HG02981 (cell line): Measurements from ENCODE around the gene RGPD8.
A peak's percentile ranks its signal among the peaks of the same experiment; 100 is the strongest.
"Not testable (repeated sequence)": the region's sequence is repeated elsewhere in the genome, so short reads cannot be mapped to it uniquely, and the experiment has no call there.

Experiments
- ATAC-seq: cut with Tn5 transposase; IDR thresholded peaks from one replicate; pipeline ENCODE4 v1.9.1; 2021; ENCODE audit warnings: mild to moderate bottlenecking, moderate library complexity; ENCODE audit not compliant: unreplicated experiment

The RGPD8 gene

DNA sequence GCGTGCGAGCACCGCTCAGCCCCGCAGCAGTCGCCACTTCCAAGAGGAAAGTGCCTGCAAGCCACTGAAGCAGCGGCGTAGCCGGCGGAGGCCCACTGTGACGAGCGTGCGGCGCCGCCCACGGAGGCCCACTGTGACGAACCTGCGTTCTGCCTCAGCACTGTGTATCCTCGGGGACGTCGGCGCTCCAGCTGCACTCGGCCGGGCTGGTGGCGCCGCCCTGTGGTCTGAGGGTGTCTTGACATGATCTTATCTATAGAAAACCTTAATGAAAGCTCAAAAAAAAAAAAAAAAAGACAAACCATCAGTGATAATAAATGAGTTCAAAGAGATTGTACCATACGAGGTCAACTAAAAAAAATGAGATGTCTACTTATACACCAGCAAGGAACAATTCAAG is at the start of gene RGPD8:
Gene RGPD8, minus strand, starts transcription at position 166 of the 400 bp plus-strand sequence. CDS start 192 bp downstream, outside the sequence.
- peak; percentile 99 for ATAC-seq

- no peak for ATAC-seq
Measured at GRCh38 chr2:112483042-112483473, 49.6 kb upstream of the RGPD8 start.

DNA sequence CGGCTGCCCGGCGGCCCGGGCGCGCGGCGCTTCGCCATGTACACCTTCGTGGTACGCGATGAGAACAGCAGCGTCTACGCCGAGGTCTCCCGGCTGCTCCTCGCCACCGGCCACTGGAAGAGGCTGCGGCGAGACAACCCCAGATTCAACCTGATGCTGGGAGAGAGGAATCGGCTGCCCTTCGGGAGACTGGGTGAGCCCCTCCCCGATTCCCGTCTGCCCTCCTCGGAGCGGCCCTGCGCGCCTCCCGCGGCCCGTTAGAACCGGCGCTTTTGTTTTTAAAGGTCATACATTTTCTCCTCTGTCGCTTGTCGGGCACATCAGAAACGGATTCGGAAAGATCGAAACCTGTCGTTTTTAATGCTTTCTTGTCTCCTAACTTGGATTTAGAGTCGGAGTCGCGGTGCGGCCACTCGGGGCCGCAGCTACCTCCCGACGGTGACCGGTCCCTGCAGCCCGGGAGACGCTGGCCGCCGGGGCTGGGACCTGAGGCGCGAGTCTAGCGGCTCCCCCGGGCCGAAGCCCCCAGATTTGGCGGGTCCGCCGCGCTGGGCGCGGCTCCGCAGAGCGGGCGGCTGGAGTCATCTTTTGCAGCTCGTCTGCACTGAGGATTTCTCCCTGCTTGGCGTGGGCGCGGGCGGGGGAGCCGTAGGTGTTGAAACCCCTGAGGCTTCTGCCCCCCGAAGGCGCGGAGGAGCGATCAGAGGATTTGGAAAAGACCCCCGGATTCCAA is 49.0 kb upstream of the RGPD8 start:
- peak; percentile 21 for ATAC-seq

- peak; percentile 56 for ATAC-seq
Measured at GRCh38 chr2:112481528-112482233, 48.2 kb upstream of the RGPD8 start, which contains the start of gene TTL. Gene TTL (plus strand): TSS chr2:112482156. CDS start chr2:112482345, 189 bp downstream.

DNA sequence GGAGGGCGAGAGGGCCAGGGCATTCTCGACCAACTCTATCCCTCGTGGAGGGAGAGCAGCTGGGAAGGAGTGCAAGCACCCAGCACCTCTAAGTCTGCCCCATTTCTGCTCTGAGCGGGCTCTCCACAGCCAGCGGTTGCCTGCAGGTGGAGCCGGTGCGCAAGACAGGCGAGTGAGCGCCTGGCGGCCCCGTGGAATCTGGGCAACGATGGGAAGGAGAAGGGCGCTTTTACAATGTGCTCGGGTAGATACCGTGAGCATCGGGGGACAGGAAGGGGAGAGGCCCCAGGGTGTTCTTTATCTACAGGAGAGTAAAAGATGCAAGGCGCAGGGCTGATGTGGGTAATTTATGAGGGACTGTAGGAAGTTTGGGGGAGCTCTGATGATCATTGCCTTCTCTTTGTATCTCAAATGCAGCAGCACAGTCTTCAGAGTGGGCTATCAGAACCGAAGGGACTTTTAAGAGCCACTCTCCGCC is 47.6 kb upstream of the RGPD8 start:
- ATAC-seq, result peak; percentile 60

- no peak for ATAC-seq
Measured at GRCh38 chr2:112480530-112481049, 47.1 kb upstream of the RGPD8 start.

DNA sequence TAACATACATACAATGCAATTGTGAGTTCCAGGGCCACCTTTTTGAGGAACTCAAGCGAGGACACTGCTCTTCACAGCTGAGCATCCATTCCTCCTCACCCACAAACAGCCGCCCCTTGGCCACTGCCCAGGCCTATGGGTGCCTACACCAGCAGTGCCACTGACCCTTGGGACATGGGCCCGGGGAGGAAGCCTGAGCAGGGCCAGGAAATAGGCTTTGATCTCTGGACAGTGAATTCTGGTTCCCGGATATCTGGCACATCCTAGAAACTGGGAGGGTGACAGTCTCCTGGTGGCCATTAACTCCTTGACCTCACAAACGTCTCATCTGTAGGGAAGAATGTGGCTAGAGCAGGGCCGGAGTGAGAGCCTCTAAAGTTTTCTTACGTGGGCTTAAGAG is 43.0 kb upstream of the RGPD8 start:
- ATAC-seq, result no peak

DNA sequence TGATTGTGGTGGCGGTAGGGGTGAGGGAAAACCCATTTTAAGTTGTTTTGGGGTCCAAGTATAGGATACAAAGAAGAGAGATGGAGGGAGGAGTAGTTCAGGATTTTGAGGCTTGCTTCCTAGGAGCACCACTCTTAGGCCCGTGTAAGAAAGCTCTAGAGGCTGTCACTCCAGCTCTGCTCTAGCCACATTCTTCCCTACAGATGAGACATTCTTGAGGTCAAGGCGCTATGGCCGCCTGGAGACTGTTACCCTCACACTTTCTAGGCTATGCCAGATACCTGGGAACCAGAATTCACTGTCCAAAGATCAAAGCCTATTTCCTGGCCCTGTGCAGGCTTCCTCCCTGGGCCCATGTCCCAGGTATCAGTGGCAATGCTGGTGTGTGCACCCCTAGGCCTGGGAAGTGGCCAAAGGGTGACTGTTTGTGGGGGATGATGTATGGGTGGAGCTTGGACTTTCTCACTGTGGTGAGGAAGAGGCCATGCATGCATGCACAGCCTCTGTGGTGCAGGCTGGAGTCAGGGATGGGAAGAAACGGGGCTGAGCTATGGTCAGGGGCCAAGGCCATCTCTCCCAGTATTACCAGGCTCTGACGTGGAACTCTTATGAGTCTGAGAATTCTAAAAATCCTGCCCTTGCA is 41.5 kb upstream of the RGPD8 start:
- no peak for ATAC-seq

GRCh38 chr2:112472547-112473263 is 39.3 kb upstream of the RGPD8 start:
- ATAC-seq, result no peak

GRCh38 chr2:112465382-112465781 is 31.9 kb upstream of the RGPD8 start:
- ATAC-seq, result no peak

GRCh38 chr2:112463256-112463655 is 29.8 kb upstream of the RGPD8 start:
- ATAC-seq, result no peak

DNA sequence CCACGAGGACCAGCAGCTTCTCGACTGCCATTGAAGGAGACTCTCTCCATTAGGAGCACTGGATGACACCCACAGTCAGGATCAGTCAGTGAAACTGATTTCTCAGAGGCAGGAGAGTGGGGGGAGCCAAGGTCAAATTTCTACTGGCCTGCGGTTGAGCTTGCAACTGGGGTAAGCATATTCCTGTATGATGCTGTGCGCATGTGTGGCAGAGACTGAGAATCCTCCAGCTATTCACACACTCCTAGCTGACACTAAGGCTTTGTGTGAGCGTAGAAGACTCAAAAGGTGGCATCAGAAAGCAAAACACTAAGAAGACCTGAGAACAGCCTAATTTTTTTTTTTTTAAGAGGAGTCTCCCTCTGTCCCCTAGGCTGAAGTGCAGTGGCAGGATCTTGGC is 28.7 kb upstream of the RGPD8 start:
- no peak for ATAC-seq

DNA sequence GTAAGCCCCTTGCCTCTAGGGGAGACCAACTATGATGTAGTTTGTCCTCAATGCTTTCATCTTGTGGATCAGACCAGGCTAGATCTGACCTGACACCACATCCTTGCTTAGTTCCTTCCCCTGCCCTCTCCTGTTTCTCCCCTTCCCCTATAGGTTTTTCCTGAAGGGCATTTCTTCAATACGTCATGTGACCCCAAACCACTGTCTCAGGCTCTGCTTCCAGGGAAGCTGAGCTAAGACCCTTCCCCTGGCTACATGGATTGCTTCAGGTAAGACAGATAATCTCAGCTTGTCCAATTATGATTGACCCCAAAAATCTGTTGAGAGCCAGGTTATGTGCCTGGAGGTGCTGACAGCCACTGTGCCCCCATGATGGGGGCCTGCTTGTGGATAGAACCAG is 25.9 kb upstream of the RGPD8 start:
- no peak for ATAC-seq

DNA sequence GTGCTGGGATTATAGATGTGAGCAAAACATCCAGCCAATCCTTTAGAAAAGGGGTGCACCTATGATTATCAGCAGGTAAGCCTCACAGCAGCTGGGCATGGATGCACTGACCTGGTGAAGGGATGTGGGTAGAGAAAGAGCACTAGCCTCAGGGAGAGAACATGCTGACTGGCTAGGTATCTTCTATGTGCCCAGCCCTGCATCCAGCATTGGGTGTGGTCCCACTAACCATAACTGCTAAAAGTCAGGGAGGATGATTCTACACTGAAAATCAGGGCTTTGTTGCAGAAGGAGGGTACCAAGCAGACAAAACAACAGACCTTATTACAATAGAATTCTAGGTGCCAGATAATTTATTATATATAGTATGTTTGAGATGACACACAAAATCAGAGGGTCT is 21.1 kb upstream of the RGPD8 start:
- ATAC-seq, result no peak

GRCh38 chr2:112451317-112451716 is 17.9 kb upstream of the RGPD8 start:
- no peak for ATAC-seq

- no peak for ATAC-seq
Measured at GRCh38 chr2:112449854-112450253, 16.4 kb upstream of the RGPD8 start.

DNA sequence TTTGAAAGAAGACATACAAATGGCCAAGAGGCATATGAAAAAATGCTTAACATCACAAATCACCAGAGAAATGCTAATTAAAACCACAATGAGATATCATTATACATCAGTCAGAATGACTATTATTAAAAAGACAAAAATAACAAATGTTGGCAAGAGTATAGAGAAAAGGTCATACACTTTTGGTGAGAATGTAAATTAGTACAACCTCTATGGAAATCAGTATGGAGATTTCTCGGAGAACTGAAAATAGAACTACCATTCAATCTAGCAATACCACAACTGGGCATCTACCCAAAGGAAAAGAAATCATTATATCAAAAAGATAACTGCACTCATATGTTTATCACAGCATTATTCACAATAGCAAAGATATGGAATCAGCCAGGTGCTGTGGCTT is 10.8 kb upstream of the RGPD8 start:
- ATAC-seq, result not testable (repeated sequence)

DNA sequence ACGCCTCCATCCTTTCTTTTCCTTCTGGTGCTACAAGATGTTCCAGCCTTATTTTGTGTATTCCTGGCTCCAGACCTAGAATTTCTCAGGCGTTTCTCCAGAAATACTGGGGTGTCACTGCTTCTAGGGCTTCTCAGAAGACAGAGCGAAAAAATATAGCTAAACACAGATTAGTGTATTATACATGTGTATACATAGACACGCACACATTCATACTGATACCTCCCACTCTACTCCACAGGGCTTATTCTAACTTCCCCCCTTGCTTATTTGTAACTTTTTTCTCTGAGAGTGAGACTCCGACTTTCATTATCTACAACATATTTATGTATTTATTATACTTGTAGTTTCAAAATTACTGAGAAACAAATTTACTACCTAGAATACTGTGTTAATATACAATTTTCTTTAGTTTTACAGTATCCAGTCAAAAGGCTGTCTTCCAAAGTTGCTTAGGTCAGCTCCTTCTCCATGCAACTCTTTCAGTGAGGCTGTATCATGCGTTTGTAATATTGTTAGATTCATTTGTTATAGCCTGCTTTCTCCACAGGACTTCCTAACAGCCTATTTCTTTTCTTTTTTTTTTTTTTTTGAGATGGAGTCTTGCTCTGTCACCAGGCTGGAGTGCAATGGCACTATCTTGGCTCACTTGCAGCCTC is 5.3 kb upstream of the RGPD8 start:
- ATAC-seq, result not testable (repeated sequence)

DNA sequence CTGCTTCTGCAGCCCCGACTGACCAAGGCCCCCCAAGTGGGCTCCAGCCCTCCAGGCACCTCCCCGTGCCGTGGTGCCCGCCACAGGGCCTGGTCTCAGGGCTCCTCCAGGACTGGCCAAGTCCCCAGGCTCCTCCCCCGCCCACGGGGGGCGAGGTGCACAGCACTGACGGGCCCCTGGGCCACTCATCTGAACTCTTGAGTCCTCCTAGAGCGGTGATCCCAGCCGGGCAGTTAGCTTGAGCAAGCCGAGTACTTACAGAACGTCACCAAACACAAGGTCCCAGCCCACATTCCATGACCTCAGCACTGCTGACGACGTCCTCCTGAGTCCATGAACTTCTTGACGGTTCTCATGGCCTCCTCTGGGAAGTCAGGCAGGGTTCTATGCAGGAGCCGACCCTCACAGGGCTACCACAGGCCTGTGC is 4.0 kb upstream of the RGPD8 start:
- not testable (repeated sequence) for ATAC-seq

GRCh38 chr2:112436993-112437392 is 3.5 kb upstream of the RGPD8 start:
- ATAC-seq, result not testable (repeated sequence)
